Measurements from ENCODE around the gene SLC25A25. TPM values are rescaled to one million over a fixed set of nuclear protein-coding genes. Genes with fewer than 3 reads are reported as not detected.

SLC25A25 gene
- total and polyA plus RNA-seq, 12 donors: 2.3 to 20.7 (median 6.8) TPM

GRCh38 chr9:128116104-128117083 is 48.4 kb downstream of the SLC25A25 start:
- Histone ChIP-seq H3K36me3 (peaks cover 0 to 47% (median 5%) of the 10 kb centered on the region in 9 donors), H3K9me3 (peaks cover 0 to 4% (median 0%) of the 10 kb centered on the region in 11 donors), H3K4me3 (no peak overlapping the region), H3K27me3 (no peaks in the 10 kb centered on the region), H3K4me1 (peaks cover 0 to 12% (median 8%) of the 10 kb centered on the region in 9 donors), H3K27ac (no peak overlapping the region)
- DNase-seq: no peak
- 90 to 92% methylated on average over 16 of the region's 16 CpGs for WGBS, 2 donors
- ATAC-seq: no peak
- TF ChIP-seq CTCF (IDR thresholded peaks at IDR 0.05): no peak
- intact Hi-C loops (cut with DNase I): loop anchor here in 8 of 10 donors (1.0 to 10.0 kb wide), 7 partner anchors 52 to 174 kb away; partner anchors contain the start of genes NAIF1 (in 1 of the 8) and SLC25A25 (in 1 of the 8)

- intact Hi-C loops (cut with DNase I): loop anchor here in 8 of 10 donors (1.0 to 10.0 kb wide), 7 partner anchors 53 to 176 kb away; partner anchors contain the start of genes NAIF1 (in 1 of the 8) and SLC25A25 (in 1 of the 8)
- Histone ChIP-seq H3K4me3 (peak overlapping the region in 1 of 10 donors; percentile 28), H3K9me3 (peaks cover 0 to 4% (median 0%) of the 10 kb centered on the region in 11 donors), H3K36me3 (peaks cover 0 to 58% (median 14%) of the 10 kb centered on the region in 9 donors), H3K4me1 (peaks cover 0 to 12% (median 8%) of the 10 kb centered on the region in 9 donors), H3K27ac (peak overlapping the region in 1 of 10 donors; percentile 6), H3K27me3 (no peaks in the 10 kb centered on the region)
- 10 to 11% methylated on average over 27 of the region's 27 CpGs for WGBS, 2 donors
- peak; percentile 100 for TF ChIP-seq CTCF (IDR thresholded peaks at IDR 0.05)
- peak; percentile 42 to 85 (median 72) for ATAC-seq
- DNase-seq: peak; percentile 93 to 98
Observed at GRCh38 chr9:128117613-128118471, 49.8 kb downstream of the SLC25A25 start.

GRCh38 chr9:128118472-128118857 is 50.4 kb downstream of the SLC25A25 start:
- Histone ChIP-seq H3K27ac (no peak overlapping the region), H3K4me3 (no peak overlapping the region), H3K9me3 (peaks cover 0 to 4% (median 0%) of the 10 kb centered on the region in 11 donors), H3K36me3 (peaks cover 0 to 58% (median 18%) of the 10 kb centered on the region in 9 donors), H3K27me3 (no peaks in the 10 kb centered on the region), H3K4me1 (peaks cover 0 to 12% (median 8%) of the 10 kb centered on the region in 9 donors)
- 47 to 53% methylated on average over 3 of the region's 3 CpGs for WGBS, 2 donors
- intact Hi-C loops (cut with DNase I): loop anchor here in 7 of 10 donors (5.0 to 10.0 kb wide), 4 partner anchors 54 to 176 kb away; partner anchors contain the start of genes NAIF1 (in 1 of the 7) and SLC25A25 (in 1 of the 7)
- no peak for TF ChIP-seq CTCF (IDR thresholded peaks at IDR 0.05)
- no peak for DNase-seq
- no peak for ATAC-seq
